Embryonic facial prominence (tissue), 1 donor: ENCODE results near the gene MBD4.
"Not testable (repeated sequence)": the region's sequence is repeated elsewhere in the genome, so short reads cannot be mapped to it uniquely, and the experiment has no call there.

Experiments used
- DNase-seq: peaks from one replicate; pipeline ENCODE4 v3.0.0-alpha.2; 2016; ENCODE audit errors: extremely low spot score

MBD4 gene

GRCh38 chr3:129439817-129440617 is at the start of gene MBD4, which contains the start of gene IFT122:
Gene MBD4, minus strand, starts transcription at chr3:129439948. Its CDS starts 115 bp downstream, at chr3:129439833.
Gene IFT122, plus strand, starts transcription at chr3:129440224. Its CDS starts 107 bp downstream, at chr3:129440331.
- DNase-seq: peak; percentile 91

GRCh38 chr3:129489258-129489657 is 49.5 kb upstream of the MBD4 start:
- not testable (repeated sequence) for DNase-seq

GRCh38 chr3:129487868-129488335 is 48.2 kb upstream of the MBD4 start:
- not testable (repeated sequence) for DNase-seq

GRCh38 chr3:129487183-129487867 is 47.6 kb upstream of the MBD4 start:
- DNase-seq: no peak

- DNase-seq: no peak
These were observed 46.9 kb upstream of the MBD4 start for GRCh38 chr3:129486664-129487035.

GRCh38 chr3:129485721-129486663 is 46.2 kb upstream of the MBD4 start:
- peak; percentile 14 for DNase-seq

GRCh38 chr3:129485146-129485545 is 45.4 kb upstream of the MBD4 start:
- DNase-seq: not testable (repeated sequence)

GRCh38 chr3:129483870-129484269 is 44.1 kb upstream of the MBD4 start:
- DNase-seq: no peak

- DNase-seq: no peak
These were observed 43.0 kb upstream of the MBD4 start for GRCh38 chr3:129482721-129483120.

GRCh38 chr3:129481766-129482332 is 42.1 kb upstream of the MBD4 start:
- DNase-seq: no peak

- not testable (repeated sequence) for DNase-seq
These were observed 41.5 kb upstream of the MBD4 start for GRCh38 chr3:129481225-129481765.

- DNase-seq: no peak
These were observed 36.8 kb upstream of the MBD4 start for GRCh38 chr3:129476586-129476985.

- no peak for DNase-seq
These were observed 36.1 kb upstream of the MBD4 start for GRCh38 chr3:129475863-129476262.

GRCh38 chr3:129474984-129475804 is 35.4 kb upstream of the MBD4 start:
- DNase-seq: no peak

GRCh38 chr3:129473769-129474152 is 34.0 kb upstream of the MBD4 start:
- DNase-seq: no peak

GRCh38 chr3:129473067-129473768 is 33.5 kb upstream of the MBD4 start:
- DNase-seq: no peak

GRCh38 chr3:129470861-129471260 is 31.1 kb upstream of the MBD4 start:
- no peak for DNase-seq

GRCh38 chr3:129469026-129469425 is 29.3 kb upstream of the MBD4 start:
- DNase-seq: no peak

GRCh38 chr3:129467932-129468331 is 28.2 kb upstream of the MBD4 start:
- DNase-seq: no peak

- no peak for DNase-seq
These were observed 24.0 kb upstream of the MBD4 start for GRCh38 chr3:129463716-129464115.
